Mucosa of descending colon (tissue), 3 donors: Measurements from ENCODE around the gene ASPN. TPM values are rescaled to one million over a fixed set of nuclear protein-coding genes. Genes with fewer than 3 reads are reported as not detected.
A peak's percentile ranks its signal among the peaks of the same experiment; 100 is the strongest.

Experiments used
- ATAC-seq: fragments of 200-7000 bp; cut with Tn5 transposase; one replicate; pipeline ENCODE4 v1.9.1; 2020; ENCODE audit warnings: mild to moderate bottlenecking, moderate library complexity
- DNase-seq, 3 donors: peaks; one replicate each; pipeline ENCODE4 v3.0.0-alpha.2; 2020
- H3K36me3 ChIP-seq: fragments of 200-600 bp; one replicate; pipeline ENCODE4 v1.8.0; 2021; ENCODE audit warnings: low read depth, mild to moderate bottlenecking
- H3K4me1 ChIP-seq: fragments of 200-600 bp; one replicate; pipeline ENCODE4 v1.8.0; 2021; ENCODE audit warnings: low read depth, mild to moderate bottlenecking
- H3K4me3 ChIP-seq: fragments of 200-600 bp; one replicate; pipeline ENCODE4 v1.8.0; 2021; ENCODE audit warnings: mild to moderate bottlenecking
- H3K9me3 ChIP-seq: fragments of 200-600 bp; one replicate; pipeline ENCODE4 v1.8.0; 2021; ENCODE audit warnings: mild to moderate bottlenecking
- CTCF ChIP-seq: fragments of 200-600 bp; IDR thresholded peaks from one replicate; pipeline ENCODE4 v1.8.0; 2022; ENCODE audit warnings: antibody characterized with exemption, mild to moderate bottlenecking
- intact Hi-C, 2 donors: fragments of 100-400 bp; cut with DNase I in 1 of 2; cut with micrococcal nuclease in 1 of 2; formaldehyde crosslinking; loops; one replicate each; pipeline versions ENCODE4 v1.11.0 to v1.11.1; 2022; cut with DNase I, micrococcal nuclease
- total RNA-seq, 3 donors: library from RNA; stranded (reverse); fragmentation: NEBNext Ultra II Directional in 2 of 3; extraction: Animal tissue kit (Norgen Biotek cat#: 25700) in 2 of 3; gene quantifications; one replicate each; pipeline versions ENCODE4 v1.2.1 to v1.2.4, GENCODE V29; 2021 to 2023
- donor health status: DM: no; HTN: no; CAD: no; lungs with moderate emphysema.
- donor health status: DM: no; HTN: no; CAD: no.
- donor health status: DM: no; HTN: yes; CAD: no.

ASPN gene
- total RNA-seq, 3 donors from 2014 or later: 1.1 to 5.1 (median 1.3) TPM

GRCh38 chr9:92482805-92483204 is 499 bp upstream of the ASPN start:
- no peaks in the 10 kb centered on the region for H3K9me3 ChIP-seq
- DNase-seq: no peak
- no peak for ATAC-seq
- no peak overlapping the region for H3K4me3 ChIP-seq
- intact Hi-C loops: no loop called here
- no peak for TF ChIP-seq CTCF
- no peaks in the 10 kb centered on the region for H3K36me3 ChIP-seq
- H3K4me1 ChIP-seq: no peaks in the 10 kb centered on the region

GRCh38 chr9:92480986-92481633 is 1.2 kb downstream of the ASPN start:
- Histone ChIP-seq H3K4me3 (no peak overlapping the region), H3K36me3 (no peaks in the 10 kb centered on the region), H3K4me1 (no peaks in the 10 kb centered on the region), H3K9me3 (no peaks in the 10 kb centered on the region)
- TF ChIP-seq CTCF: no peak
- no peak for DNase-seq
- intact Hi-C loops: no loop called here
- ATAC-seq: peak; percentile 36

GRCh38 chr9:92480291-92480771 is 2.0 kb downstream of the ASPN start:
- Histone ChIP-seq H3K4me1 (no peaks in the 10 kb centered on the region), H3K4me3 (no peak overlapping the region), H3K36me3 (no peaks in the 10 kb centered on the region), H3K9me3 (no peaks in the 10 kb centered on the region)
- intact Hi-C loops: no loop called here
- DNase-seq (no peak), ATAC-seq (no peak)
- TF ChIP-seq CTCF: no peak

- ATAC-seq (no peak), DNase-seq (no peak)
- Histone ChIP-seq H3K4me1 (no peaks in the 10 kb centered on the region), H3K9me3 (no peaks in the 10 kb centered on the region), H3K36me3 (no peaks in the 10 kb centered on the region), H3K4me3 (no peak overlapping the region)
- no peak for TF ChIP-seq CTCF
- intact Hi-C loops: no loop called here
These were observed 3.0 kb downstream of the ASPN start for GRCh38 chr9:92479346-92479745.

- DNase-seq (no peak), ATAC-seq (no peak)
- TF ChIP-seq CTCF: no peak
- intact Hi-C loops: no loop called here
- Histone ChIP-seq H3K4me3 (no peak overlapping the region), H3K9me3 (no peaks in the 10 kb centered on the region), H3K4me1 (no peaks in the 10 kb centered on the region), H3K36me3 (no peaks in the 10 kb centered on the region)
These were observed 3.5 kb downstream of the ASPN start for GRCh38 chr9:92478783-92479182.

GRCh38 chr9:92476962-92477361 is 5.3 kb downstream of the ASPN start:
- no peak overlapping the region for H3K4me3 ChIP-seq

More at GRCh38 chr9:92476962-92477361, 5.3 kb downstream of the ASPN start:
- no peak for ATAC-seq
- Histone ChIP-seq H3K36me3 (no peaks in the 10 kb centered on the region), H3K9me3 (no peaks in the 10 kb centered on the region), H3K4me1 (no peaks in the 10 kb centered on the region)
- TF ChIP-seq CTCF: no peak
- DNase-seq: no peak
- intact Hi-C loops: no loop called here
